HG03571 (cell line): ENCODE results near the gene SPTAN1.

Source experiments
- ATAC-seq: cut with Tn5 transposase; IDR thresholded peaks from one replicate; pipeline ENCODE4 v1.9.1; 2021; ENCODE audit not compliant: unreplicated experiment

The SPTAN1 gene

GRCh38 chr9:128595471-128595870, 43.1 kb downstream of the SPTAN1 start:
- ATAC-seq = no peak

- ATAC-seq = no peak
Observed at GRCh38 chr9:128600099-128600498, 47.7 kb downstream of the SPTAN1 start.

- ATAC-seq = no peak
Observed at GRCh38 chr9:128603697-128604096, 51.3 kb downstream of the SPTAN1 start.

- ATAC-seq = no peak
Observed at GRCh38 chr9:128607642-128608350, 55.4 kb downstream of the SPTAN1 start.

- ATAC-seq = no peak
Observed at GRCh38 chr9:128610897-128611296, 58.5 kb downstream of the SPTAN1 start.

- ATAC-seq = no peak
Observed at GRCh38 chr9:128611600-128612394, 59.4 kb downstream of the SPTAN1 start.

- ATAC-seq = no peak
Observed at GRCh38 chr9:128614728-128615127, 62.3 kb downstream of the SPTAN1 start.

- ATAC-seq = no peak
Observed at GRCh38 chr9:128615571-128615970, 63.2 kb downstream of the SPTAN1 start.

- ATAC-seq = no peak
Observed at GRCh38 chr9:128617943-128618342, 65.6 kb downstream of the SPTAN1 start.

GRCh38 chr9:128619127-128619526, 66.7 kb downstream of the SPTAN1 start:
- no peak for ATAC-seq

GRCh38 chr9:128619779-128620178, 67.4 kb downstream of the SPTAN1 start:
- no peak for ATAC-seq

GRCh38 chr9:128621730-128622455, 69.5 kb downstream of the SPTAN1 start:
- ATAC-seq = no peak

- ATAC-seq = no peak
Observed at GRCh38 chr9:128624566-128624965, 72.2 kb downstream of the SPTAN1 start.

- no peak for ATAC-seq
Observed at GRCh38 chr9:128625391-128626146, 73.2 kb downstream of the SPTAN1 start.

- ATAC-seq = no peak
Observed at GRCh38 chr9:128626181-128626580, 73.8 kb downstream of the SPTAN1 start.

- no peak for ATAC-seq
Observed at GRCh38 chr9:128627127-128627715, 74.8 kb downstream of the SPTAN1 start.

GRCh38 chr9:128627906-128628305, 75.5 kb downstream of the SPTAN1 start:
- no peak for ATAC-seq

- no peak for ATAC-seq
Observed at GRCh38 chr9:128628471-128629048, 76.2 kb downstream of the SPTAN1 start.

GRCh38 chr9:128629136-128629535, 76.7 kb downstream of the SPTAN1 start:
- no peak for ATAC-seq

GRCh38 chr9:128629852-128630545, 77.6 kb downstream of the SPTAN1 start:
- no peak for ATAC-seq
